HG03064 (cell line): ENCODE data around the gene NUP54.

Experiments
- ATAC-seq: cut with Tn5 transposase; IDR thresholded peaks from one replicate; pipeline ENCODE4 v1.9.1; 2021; ENCODE audit warnings: low read depth; ENCODE audit not compliant: unreplicated experiment

NUP54 gene

DNA sequence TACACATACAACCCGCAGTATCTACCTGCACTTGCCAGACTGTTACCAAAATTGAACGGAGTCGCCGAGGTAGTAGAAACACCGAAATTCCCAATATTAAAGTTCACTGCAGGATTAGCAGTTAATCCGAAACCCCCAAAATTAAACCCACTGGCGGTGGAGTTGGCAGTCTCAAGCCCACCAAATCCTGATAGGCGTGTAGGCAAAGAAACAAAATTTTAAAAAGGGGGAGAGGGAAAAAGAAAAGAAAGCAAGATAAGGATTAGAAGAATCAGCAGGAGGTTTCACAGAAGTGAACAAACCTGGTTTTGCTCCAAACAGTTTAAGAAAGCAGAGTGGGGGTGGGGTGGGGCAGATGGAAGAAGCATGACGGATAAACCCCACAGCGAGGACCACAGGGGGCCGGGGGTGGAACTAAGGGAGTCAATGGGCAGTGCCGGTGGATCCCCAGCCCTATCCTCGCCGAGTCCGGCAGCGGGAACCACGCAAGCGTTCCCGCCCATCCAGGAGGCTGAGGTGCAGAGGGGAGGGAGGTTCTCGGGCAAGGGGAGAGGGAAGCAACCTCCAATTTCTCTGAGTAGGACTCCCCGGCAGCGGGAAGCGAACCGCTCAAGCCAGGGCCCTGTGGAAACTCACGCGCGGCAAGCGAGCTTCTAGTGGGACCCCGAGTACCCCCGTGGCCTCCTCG is 599 bp downstream of the NUP54 start:
- peak; percentile 28 for ATAC-seq

GRCh38 chr4:76144546-76144945 is 3.7 kb downstream of the NUP54 start:
- no peak for ATAC-seq

- no peak for ATAC-seq
Observed at GRCh38 chr4:76141241-76141640, 7.0 kb downstream of the NUP54 start.

GRCh38 chr4:76127754-76128153 is 20.4 kb downstream of the NUP54 start:
- no peak for ATAC-seq

DNA sequence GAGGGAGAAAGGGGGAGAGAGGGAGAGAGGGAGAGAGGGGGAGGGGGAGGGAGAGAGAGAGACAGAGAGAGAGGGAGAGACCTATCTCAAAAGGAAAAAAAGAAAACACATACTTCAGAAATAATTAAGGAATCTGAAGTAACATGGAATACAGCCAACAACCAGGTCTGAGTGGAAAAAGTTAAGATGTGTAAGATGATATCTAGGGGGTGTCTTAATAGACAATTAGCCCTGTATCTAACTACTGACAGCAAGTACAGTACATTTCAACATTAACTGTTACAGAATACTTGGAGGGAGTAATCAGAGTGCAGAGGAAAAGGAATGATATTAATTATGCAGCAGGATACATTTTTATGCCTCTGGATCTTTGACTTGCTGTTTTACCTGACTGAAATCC is 22.4 kb downstream of the NUP54 start:
- no peak for ATAC-seq

GRCh38 chr4:76120199-76120598 is 28.0 kb downstream of the NUP54 start:
- ATAC-seq = no peak

- no peak for ATAC-seq
Observed at GRCh38 chr4:76117536-76117935, 30.7 kb downstream of the NUP54 start.

DNA sequence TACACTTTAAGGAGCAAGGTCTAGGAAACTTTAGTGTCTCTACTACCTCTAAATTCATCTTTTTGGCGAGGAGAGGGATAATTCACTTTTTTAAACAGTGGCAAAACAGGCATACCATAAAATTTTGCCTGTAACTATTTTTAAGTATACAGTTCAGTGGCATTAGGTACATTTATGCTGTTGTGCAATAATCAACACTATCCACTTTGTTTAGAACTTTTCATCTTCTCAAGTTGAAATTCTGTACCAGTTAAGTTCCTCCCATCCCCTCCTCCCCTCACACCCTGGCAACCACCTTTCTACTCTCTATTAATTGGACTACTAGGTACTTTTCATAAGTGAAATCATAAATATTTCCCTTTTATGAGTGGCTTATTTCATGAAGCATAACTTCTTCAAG is 31.4 kb downstream of the NUP54 start:
- ATAC-seq = no peak

GRCh38 chr4:76108467-76109181 is 39.6 kb downstream of the NUP54 start:
- ATAC-seq = no peak

DNA sequence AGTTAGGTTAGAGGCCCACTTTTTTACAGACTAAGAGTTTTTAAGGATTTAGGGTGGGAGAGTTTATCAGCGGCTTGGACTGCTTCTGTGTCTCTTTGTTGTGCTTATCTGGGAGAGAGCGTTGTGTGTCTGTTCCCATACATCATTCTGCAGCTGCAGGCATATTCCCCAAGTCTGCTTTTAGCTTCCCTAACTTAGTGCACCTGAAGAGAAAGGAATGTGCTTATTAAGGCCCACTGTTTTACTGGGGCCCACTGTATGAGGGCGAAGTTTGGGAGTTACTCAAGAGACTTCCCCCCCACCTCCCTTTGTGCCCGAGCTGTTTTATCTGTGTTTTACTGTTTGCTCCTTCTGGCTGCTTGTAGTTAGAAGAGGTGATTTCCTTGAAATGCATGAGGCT is 41.8 kb downstream of the NUP54 start:
- ATAC-seq = no peak

DNA sequence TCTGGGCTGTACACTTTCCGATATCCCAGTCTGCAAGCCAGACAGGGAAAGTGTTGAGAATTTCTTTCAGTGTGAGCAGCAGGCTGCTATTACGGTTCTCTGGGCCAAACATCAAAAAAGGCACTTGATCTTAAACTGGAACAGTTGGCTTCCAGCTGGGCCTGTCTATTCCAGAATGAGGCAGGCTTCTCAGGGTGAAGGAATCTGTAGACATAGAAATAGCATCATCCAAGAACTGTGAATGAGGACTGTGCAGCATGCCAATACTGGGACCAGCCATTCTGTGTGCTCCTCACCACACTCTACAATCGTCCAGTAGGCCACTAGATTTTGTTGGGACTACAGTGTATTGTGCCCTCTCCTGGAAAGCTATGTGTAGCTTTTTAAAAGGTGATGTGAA is 42.5 kb downstream of the NUP54 start:
- ATAC-seq = no peak

GRCh38 chr4:76096076-76096475 is 52.1 kb downstream of the NUP54 start:
- no peak for ATAC-seq

- ATAC-seq = no peak
Observed at GRCh38 chr4:76095568-76095967, 52.6 kb downstream of the NUP54 start.

DNA sequence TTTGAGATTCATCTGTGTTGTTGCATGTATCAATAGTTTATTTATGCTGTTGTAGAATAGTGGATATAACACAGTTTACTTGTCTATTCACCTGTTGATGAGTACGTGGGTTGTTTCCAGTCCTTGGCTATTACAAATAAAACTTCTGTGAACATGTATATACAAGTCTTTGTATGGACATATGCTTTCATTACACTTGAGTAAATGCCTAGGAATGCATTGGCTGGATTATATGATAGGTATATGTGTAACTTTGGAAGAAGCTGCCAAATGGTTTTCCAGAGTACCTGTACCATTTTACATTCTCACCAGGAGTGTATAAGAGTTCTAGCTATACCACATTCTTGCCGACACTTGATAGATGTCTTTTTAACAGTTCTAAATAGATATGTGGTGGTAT is 57.1 kb downstream of the NUP54 start:
- no peak for ATAC-seq

- ATAC-seq = no peak
Observed at GRCh38 chr4:76090241-76090691, 57.9 kb downstream of the NUP54 start.

DNA sequence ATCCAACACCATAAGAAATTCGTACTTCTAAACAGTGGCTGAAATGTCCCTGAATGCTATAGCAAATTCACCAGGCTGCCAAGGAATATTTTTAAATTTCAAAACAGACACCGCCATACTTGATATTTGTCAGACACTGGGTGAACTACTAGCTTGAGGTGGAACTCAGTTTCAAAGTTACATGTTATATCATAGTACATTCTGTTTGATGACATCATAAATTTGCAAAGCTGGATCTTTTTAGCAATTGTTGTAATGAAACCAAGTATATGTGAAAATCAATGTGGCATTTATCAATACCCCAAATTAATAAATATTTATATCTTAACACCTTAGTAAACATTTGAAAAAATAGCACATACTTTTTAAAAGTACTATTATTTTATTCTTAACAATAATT is 59.5 kb downstream of the NUP54 start:
- ATAC-seq = no peak

DNA sequence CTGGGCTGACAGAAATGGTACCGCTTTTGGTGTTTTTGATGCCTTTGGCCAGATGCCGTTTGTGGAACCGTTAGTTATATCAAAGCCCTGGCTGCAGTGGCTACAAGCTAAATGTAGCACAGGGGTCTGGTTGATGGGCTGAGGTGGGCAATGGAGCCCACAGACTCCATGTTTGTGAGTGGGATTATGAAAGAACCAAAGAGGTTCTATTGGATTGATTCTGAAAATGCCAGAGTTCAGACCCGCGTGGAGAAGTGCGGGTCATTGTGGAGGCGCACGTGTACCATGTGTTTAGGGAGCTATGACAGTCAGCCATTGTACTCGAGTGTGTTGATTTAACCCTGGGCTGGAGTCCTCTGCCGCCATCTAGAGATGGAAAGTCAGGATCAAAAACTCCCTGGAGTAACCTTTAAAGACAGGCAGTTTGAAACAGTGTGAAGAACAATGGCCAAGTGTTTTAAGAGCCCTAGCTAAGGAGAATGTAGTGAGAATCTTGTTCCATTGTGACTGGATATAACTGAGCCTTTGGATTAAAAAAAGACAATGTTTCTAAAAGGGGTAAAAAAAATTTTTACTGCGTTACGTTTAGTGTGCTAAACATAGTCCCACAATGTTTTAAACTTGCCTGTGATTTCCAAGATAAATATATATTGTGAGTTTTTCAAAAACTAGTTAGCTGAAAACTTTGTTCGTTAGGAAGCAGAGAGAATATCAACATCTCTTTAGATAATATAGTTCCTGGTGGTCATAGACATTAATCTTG is 61.0 kb downstream of the NUP54 start:
- ATAC-seq = no peak

DNA sequence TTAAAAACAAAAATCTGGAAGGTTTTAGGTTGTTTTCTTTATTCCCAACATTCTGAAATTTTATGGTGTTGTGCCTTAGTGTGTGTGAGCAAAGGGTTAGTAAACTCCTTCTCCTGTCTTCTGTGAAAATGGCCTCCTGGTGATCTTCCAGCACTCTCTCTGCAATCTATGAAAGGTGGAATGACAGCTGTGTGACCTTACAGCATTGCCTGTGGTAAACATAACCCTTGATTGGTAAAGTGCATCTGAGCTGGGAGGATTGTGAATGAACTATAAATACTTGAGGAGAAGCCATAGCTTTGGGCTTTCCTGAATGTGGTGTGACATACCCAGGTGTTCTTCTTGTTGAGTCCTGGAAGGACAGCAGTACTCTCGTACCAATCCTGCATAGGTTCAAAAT is 63.7 kb downstream of the NUP54 start:
- ATAC-seq = no peak

DNA sequence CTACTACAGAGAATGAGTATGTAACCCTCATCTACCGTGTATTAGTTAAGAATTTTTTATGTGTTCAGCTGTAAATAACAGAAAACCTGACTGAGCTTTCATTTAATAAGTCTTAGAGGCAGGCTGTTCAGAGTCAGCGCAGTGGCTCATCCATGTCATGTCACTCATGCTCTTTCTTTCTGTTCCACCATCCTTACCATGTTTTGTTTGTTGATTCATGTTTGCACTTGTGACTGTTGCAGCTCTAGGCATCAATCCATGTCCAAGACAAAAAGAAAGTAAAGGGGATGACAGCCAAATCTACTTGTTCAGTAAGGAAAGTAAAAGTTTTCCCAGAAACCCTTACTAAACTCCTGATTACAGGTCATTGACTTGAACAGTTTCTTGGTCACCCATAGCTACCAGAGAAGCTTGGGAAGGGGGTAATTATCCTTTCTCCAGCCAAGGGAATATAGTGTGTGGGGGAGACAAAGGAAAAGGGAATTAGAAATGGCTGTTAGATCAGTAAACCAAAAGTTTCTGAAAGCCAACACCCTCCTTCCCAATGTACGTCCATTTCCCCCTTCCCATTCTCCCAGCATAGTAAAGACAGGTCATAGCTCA is 64.7 kb downstream of the NUP54 start:
- ATAC-seq = no peak

DNA sequence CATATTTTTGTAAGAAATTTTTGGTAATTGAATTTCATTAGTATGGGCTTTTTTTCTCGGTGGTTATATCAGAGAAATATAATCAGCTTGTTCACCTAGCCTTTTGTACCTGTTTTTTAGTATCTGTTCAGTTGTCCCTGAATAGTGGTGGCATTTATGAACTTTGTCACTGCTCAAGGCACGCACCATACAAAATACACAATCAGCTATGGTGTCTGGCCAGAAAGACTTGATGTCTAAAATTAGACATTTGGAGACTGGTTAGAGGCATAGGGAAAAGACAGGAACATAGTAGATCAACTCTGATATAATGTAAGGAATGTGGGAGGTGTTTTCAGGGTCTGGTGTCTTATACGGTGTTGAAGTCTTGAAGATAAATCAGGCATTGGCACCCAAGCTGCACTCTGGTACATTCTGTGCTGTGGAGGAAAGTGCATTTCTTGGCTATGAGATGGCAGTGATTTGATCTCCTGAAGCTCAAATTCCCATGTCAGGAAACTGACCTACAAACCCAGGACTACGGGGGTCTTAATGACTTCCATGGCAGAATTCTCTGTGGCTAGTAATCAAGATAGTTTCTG is 70.1 kb downstream of the NUP54 start:
- ATAC-seq = no peak
